GM19025 (cell line): ENCODE results near the gene CST6.
"Not testable (repeated sequence)": the region's sequence is repeated elsewhere in the genome, so short reads cannot be mapped to it uniquely, and the experiment has no call there.

Experiments
- ATAC-seq: cut with Tn5 transposase; IDR thresholded peaks from one replicate; pipeline ENCODE4 v1.9.1; 2021; ENCODE audit warnings: mild to moderate bottlenecking, low read depth, moderate library complexity; ENCODE audit not compliant: unreplicated experiment

Gene CST6

GRCh38 chr11:65982824-65983588 lies 28.8 kb upstream of the CST6 start:
- no peak for ATAC-seq

GRCh38 chr11:65983589-65983987 lies 28.2 kb upstream of the CST6 start:
- no peak for ATAC-seq

- ATAC-seq: no peak
Measured at GRCh38 chr11:65987336-65987735, 24.5 kb upstream of the CST6 start.

- ATAC-seq: peak; percentile 87
Measured at GRCh38 chr11:65988791-65989592, 22.8 kb upstream of the CST6 start.

- ATAC-seq: no peak
Measured at GRCh38 chr11:65992056-65992455, 19.8 kb upstream of the CST6 start.

GRCh38 chr11:65997286-65997685 lies 14.5 kb upstream of the CST6 start:
- ATAC-seq: no peak

GRCh38 chr11:66001942-66002647 lies 9.7 kb upstream of the CST6 start, which contains the start of the genes BANF1 and EIF1AD:
BANF1 (plus strand) TSS chr11:66002503; CDS start chr11:66003251, 748 bp downstream.
EIF1AD (minus strand) TSS chr11:66002157; CDS start chr11:66000389, 1,768 bp downstream.
- peak; percentile 85 for ATAC-seq

- ATAC-seq: peak; percentile 47
Measured at GRCh38 chr11:66002648-66003225, 9.1 kb upstream of the CST6 start.

- no peak for ATAC-seq
Measured at GRCh38 chr11:66003291-66003690, 8.5 kb upstream of the CST6 start.

- no peak for ATAC-seq
Measured at GRCh38 chr11:66004186-66004585, 7.6 kb upstream of the CST6 start.

GRCh38 chr11:66006134-66006890 lies 5.5 kb upstream of the CST6 start:
- ATAC-seq: no peak

- no peak for ATAC-seq
Measured at GRCh38 chr11:66006891-66007176, 5.0 kb upstream of the CST6 start.

- ATAC-seq: no peak
Measured at GRCh38 chr11:66007201-66007634, 4.6 kb upstream of the CST6 start.

- ATAC-seq: no peak
Measured at GRCh38 chr11:66008095-66008467, 3.7 kb upstream of the CST6 start.

GRCh38 chr11:66008468-66009101 lies 3.2 kb upstream of the CST6 start:
- no peak for ATAC-seq

GRCh38 chr11:66010036-66010435 lies 1.8 kb upstream of the CST6 start:
- ATAC-seq: not testable (repeated sequence)

GRCh38 chr11:66011239-66011784 lies 496 bp upstream of the CST6 start:
- ATAC-seq: no peak

- no peak for ATAC-seq
Measured at GRCh38 chr11:66012371-66012945, 650 bp downstream of the CST6 start.
